Measurements from ENCODE around the gene ASPG. TPM values are rescaled to one million over a fixed set of nuclear protein-coding genes. Genes with fewer than 3 reads are reported as not detected.

ASPG gene
- total RNA-seq, 1 experiment from 2014 or later: 0.51 TPM

GRCh38 chr14:104111301-104112112 lies 26.0 kb downstream of the ASPG start:
- Histone ChIP-seq H3K4me3 (no peak overlapping the region), H3K4me1 (no peaks in the 10 kb centered on the region), H3K9me3 (replicated peaks) (no peaks in the 10 kb centered on the region), H3K27ac (no peak overlapping the region), H3K27me3 (peaks cover 30% of the 10 kb centered on the region; the same call in 1 of the 2 replicates), H3K36me3 (no peaks in the 10 kb centered on the region)
- peak in 1 of 2 experiments; percentile 3 for DNase-seq

GRCh38 chr14:104112113-104112505 lies 26.6 kb downstream of the ASPG start:
- Histone ChIP-seq H3K4me1 (no peaks in the 10 kb centered on the region), H3K27me3 (peaks cover 30% of the 10 kb centered on the region; the same call in 1 of the 2 replicates), H3K9me3 (replicated peaks) (no peaks in the 10 kb centered on the region), H3K27ac (no peak overlapping the region), H3K4me3 (no peak overlapping the region), H3K36me3 (no peaks in the 10 kb centered on the region)
- no peak for DNase-seq

- no peaks in the 10 kb centered on the region for H3K36me3 ChIP-seq
- peak in 1 of 2 experiments; percentile 3 for DNase-seq
- no peaks in the 10 kb centered on the region for H3K4me1 ChIP-seq
- no peaks in the 10 kb centered on the region for H3K9me3 ChIP-seq (replicated peaks)
- H3K27ac ChIP-seq: no peak overlapping the region
- no peak overlapping the region for H3K4me3 ChIP-seq
- H3K27me3 ChIP-seq: peaks cover 27% of the 10 kb centered on the region; the same call in 1 of the 2 replicates
These were observed 27.4 kb downstream of the ASPG start for GRCh38 chr14:104112609-104113571.

GRCh38 chr14:104113631-104114420 lies 28.3 kb downstream of the ASPG start:
- Histone ChIP-seq H3K9me3 (replicated peaks) (no peaks in the 10 kb centered on the region), H3K4me1 (no peaks in the 10 kb centered on the region), H3K36me3 (no peaks in the 10 kb centered on the region), H3K4me3 (no peak overlapping the region), H3K27me3 (peaks cover 27% of the 10 kb centered on the region; the same call in 1 of the 2 replicates), H3K27ac (no peak overlapping the region)
- peak in 1 of 2 experiments; percentile 2 for DNase-seq

- Histone ChIP-seq H3K4me3 (no peak overlapping the region), H3K27ac (no peak overlapping the region), H3K36me3 (no peaks in the 10 kb centered on the region), H3K4me1 (no peaks in the 10 kb centered on the region), H3K9me3 (replicated peaks) (no peaks in the 10 kb centered on the region), H3K27me3 (peaks cover 30% of the 10 kb centered on the region)
- DNase-seq: peak in 1 of 2 experiments; percentile 3
These were observed 29.1 kb downstream of the ASPG start for GRCh38 chr14:104114421-104115130.

- H3K27me3 ChIP-seq: peaks cover 30% of the 10 kb centered on the region
- H3K27ac ChIP-seq: no peak overlapping the region
- H3K9me3 ChIP-seq (replicated peaks): no peaks in the 10 kb centered on the region
- H3K36me3 ChIP-seq: no peaks in the 10 kb centered on the region
- DNase-seq: no peak
- H3K4me3 ChIP-seq: no peak overlapping the region
- H3K4me1 ChIP-seq: no peaks in the 10 kb centered on the region
These were observed 29.7 kb downstream of the ASPG start for GRCh38 chr14:104115131-104115600.

GRCh38 chr14:104115691-104116287 lies 30.3 kb downstream of the ASPG start:
- no peak for DNase-seq
- peaks cover 30% of the 10 kb centered on the region for H3K27me3 ChIP-seq
- H3K36me3 ChIP-seq: no peaks in the 10 kb centered on the region
- no peak overlapping the region for H3K27ac ChIP-seq
- H3K4me1 ChIP-seq: no peaks in the 10 kb centered on the region
- H3K4me3 ChIP-seq: no peak overlapping the region
- no peaks in the 10 kb centered on the region for H3K9me3 ChIP-seq (replicated peaks)

GRCh38 chr14:104116288-104116755 lies 30.8 kb downstream of the ASPG start:
- peak in 1 of 2 experiments; percentile 2 for DNase-seq
- Histone ChIP-seq H3K4me3 (no peak overlapping the region), H3K4me1 (no peaks in the 10 kb centered on the region), H3K36me3 (no peaks in the 10 kb centered on the region), H3K9me3 (replicated peaks) (no peaks in the 10 kb centered on the region), H3K27ac (no peak overlapping the region), H3K27me3 (peaks cover 30% of the 10 kb centered on the region)

- no peak overlapping the region for H3K4me3 ChIP-seq
- no peaks in the 10 kb centered on the region for H3K36me3 ChIP-seq
- no peaks in the 10 kb centered on the region for H3K9me3 ChIP-seq (replicated peaks)
- no peak overlapping the region for H3K27ac ChIP-seq
- DNase-seq: no peak
- no peaks in the 10 kb centered on the region for H3K4me1 ChIP-seq
- H3K27me3 ChIP-seq: peaks cover 30% of the 10 kb centered on the region
These were observed 31.3 kb downstream of the ASPG start for GRCh38 chr14:104116756-104117340.

- Histone ChIP-seq H3K4me3 (no peak overlapping the region), H3K4me1 (no peaks in the 10 kb centered on the region), H3K9me3 (replicated peaks) (no peaks in the 10 kb centered on the region), H3K36me3 (no peaks in the 10 kb centered on the region), H3K27me3 (peaks cover 26% of the 10 kb centered on the region), H3K27ac (no peak overlapping the region)
- no peak for DNase-seq
These were observed 32.0 kb downstream of the ASPG start for GRCh38 chr14:104117341-104118005.

- Histone ChIP-seq H3K4me1 (no peaks in the 10 kb centered on the region), H3K36me3 (no peaks in the 10 kb centered on the region), H3K27me3 (peaks cover 23% of the 10 kb centered on the region), H3K4me3 (no peak overlapping the region), H3K27ac (no peak overlapping the region), H3K9me3 (replicated peaks) (0 out of 2 replicates have a peak, but pooled peaks cover 4% of the 10 kb centered on the region)
- DNase-seq: no peak
These were observed 32.7 kb downstream of the ASPG start for GRCh38 chr14:104118006-104118844.

- DNase-seq: no peak
- Histone ChIP-seq H3K36me3 (no peaks in the 10 kb centered on the region), H3K27me3 (peaks cover 16% of the 10 kb centered on the region)
These were observed 33.6 kb downstream of the ASPG start for GRCh38 chr14:104119119-104119487.

More at GRCh38 chr14:104119119-104119487, 33.6 kb downstream of the ASPG start:
- no peaks in the 10 kb centered on the region for H3K4me1 ChIP-seq
- H3K9me3 ChIP-seq (replicated peaks): 0 out of 2 replicates have a peak, but pooled peaks cover 7% of the 10 kb centered on the region
- H3K4me3 ChIP-seq: no peak overlapping the region
- no peak overlapping the region for H3K27ac ChIP-seq
